ENCODE data around the gene TYK2.
"Not testable (repeated sequence)": the region's sequence is repeated elsewhere in the genome, so short reads cannot be mapped to it uniquely, and the experiment has no call there.

The TYK2 gene

DNA sequence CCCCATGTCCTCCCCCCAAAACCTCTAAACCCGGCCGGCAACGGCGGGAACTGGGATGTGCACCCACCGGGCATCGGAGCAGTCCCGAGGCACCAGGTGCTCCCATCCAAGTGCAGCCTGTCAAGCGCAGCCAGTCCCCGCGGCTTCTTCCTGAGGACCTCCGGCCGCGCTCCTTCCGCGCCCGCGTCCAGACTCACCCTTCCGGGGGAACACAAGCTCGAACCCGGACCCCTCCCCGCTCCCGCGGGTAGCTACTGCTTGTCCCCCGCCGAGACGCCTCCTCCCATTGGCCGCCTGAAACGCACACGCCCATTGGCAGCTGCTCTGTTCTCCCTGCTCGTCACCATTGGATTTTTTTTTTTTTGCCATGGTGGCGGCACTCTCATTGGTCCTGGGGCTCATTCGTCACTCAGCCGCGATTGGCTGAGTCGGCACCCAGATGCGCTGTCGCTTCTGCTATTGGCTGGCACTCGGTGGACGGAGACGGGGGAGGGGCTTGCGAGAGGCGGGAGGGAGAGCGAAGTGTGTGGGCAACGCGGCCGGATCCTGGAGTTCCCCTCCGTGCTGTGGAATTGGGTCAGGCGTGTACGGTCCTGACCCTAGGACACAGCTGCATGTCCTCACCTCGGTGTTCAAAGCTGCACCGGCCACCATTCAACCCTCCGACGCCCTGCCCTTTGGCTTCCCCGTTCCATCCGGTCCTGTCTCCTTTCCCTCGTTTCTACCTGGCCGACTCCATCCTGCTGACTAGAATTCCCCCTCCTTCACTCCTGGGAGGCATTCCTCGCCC, at the start of gene TYK2:
TYK2 (minus strand) TSS at position 260 of the 790 bp plus-strand sequence. CDS start 2,166 bp downstream, outside the sequence.
- peak; percentile 99 for DNase-seq (ENCODE audit: low spot score)

DNA sequence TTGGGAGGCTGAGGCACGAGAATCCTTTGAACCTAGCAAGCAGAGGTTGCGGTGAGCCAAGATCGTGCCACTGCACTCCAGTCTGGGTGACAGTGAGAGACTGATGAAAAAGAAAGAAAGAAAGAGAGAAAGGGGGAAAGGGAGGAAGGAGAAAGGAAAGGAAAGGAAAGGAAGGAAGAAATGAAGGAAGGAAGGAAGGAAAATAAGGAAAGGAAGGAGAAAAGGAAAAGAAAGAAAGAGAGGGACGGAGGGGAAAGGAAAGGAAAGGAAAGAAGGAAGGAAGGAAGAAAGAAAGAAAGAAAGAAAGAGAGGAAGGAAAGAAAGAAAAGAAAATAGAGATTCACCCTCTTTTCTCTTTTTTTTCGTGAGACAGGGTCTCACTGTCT, 48.6 kb upstream of the TYK2 start:
- DNase-seq (ENCODE audit: low spot score), result no peak

DNA sequence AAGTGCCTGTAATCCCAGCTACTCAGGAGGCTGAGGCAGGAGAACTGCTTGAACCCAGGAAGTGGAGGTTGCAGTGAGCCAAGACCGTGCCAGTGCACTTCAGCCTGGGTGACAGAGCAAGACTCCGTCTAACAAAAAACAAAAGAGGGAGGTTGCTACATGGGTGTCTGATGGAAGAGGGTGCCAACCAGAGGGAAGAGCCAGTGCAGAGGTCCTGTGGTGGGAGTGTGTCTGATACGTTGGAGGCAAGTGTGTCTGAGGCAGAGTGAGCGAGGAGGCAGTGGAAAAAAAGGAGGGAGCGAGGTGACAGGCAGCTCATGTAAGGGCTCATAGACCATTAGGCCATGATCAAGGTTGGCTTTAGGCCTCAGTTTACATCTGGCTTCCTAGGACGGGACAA, 46.8 kb upstream of the TYK2 start:
- no peak for DNase-seq (ENCODE audit: low spot score)

DNA sequence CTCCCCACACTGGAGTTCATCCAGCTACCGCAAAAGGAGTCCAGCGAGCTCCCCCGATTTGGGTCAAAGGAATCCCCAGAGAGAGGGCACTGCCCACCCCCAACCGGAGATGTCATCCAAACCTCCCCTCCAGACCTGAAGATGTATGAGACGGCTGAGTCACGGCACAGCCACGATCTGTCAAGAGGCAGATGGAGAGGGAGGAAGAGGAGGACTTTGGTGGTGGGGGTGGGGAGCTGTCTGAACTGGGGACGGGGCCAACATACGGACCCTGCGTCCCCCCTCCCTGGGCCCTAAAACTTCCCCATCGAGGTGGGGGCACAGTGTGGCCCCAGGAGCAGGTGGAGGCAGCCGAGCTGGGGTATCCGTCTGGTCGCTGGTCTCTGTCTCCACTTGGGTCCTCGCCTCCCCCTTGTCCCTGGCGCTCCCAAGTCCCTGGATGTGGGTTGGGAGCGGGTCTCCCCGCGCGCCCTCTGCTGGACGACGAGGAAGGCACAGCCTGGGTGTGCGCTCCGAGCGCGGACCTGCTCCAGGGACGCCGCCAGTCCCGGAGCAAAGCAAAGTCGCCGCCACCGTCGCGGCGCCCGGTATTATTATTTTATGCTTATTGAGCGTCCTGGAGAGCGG, 43.8 kb upstream of the TYK2 start:
- DNase-seq (ENCODE audit: low spot score), result peak; percentile 61

DNA sequence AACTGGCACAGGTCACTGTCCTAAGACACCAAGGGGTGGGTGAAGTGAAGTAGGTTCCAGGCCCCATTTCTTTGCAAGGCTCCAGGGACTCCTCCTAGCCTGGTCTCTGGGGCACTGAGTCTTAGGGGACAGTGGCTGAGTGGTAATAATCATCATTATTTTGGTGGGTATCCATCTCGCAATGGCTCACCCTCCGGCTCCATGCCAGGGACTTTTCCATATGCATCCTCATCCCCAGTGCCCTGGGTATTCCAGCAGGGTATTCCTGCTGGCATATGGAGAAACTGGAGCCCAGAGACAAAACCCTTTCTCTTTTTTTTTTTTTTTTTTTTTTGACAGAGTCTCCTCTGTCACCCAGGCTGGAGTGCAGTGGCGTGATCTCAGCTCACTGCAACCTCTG, 42.5 kb upstream of the TYK2 start:
- DNase-seq (ENCODE audit: low spot score), result no peak

DNA sequence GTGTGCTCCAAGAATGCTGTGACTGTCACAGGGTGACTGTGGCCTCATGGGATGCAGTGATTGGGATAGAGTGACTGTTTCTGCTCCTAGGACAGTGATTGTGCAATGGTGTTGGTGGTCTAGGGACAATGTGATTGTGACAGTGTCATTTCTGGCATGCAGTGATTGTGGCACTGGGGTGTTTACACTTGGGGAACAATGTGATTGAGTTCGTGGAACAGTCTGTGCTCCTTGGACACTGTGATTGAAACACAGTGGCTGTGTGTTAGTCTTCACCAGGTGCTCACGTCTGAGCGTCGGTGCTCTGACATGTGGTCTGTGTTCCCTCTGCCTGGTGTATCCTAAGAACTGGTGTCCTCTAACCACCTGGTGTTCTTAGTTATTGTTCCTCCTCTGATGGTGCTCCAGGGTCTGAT, 41.7 kb upstream of the TYK2 start:
- no peak for DNase-seq (ENCODE audit: low spot score)

DNA sequence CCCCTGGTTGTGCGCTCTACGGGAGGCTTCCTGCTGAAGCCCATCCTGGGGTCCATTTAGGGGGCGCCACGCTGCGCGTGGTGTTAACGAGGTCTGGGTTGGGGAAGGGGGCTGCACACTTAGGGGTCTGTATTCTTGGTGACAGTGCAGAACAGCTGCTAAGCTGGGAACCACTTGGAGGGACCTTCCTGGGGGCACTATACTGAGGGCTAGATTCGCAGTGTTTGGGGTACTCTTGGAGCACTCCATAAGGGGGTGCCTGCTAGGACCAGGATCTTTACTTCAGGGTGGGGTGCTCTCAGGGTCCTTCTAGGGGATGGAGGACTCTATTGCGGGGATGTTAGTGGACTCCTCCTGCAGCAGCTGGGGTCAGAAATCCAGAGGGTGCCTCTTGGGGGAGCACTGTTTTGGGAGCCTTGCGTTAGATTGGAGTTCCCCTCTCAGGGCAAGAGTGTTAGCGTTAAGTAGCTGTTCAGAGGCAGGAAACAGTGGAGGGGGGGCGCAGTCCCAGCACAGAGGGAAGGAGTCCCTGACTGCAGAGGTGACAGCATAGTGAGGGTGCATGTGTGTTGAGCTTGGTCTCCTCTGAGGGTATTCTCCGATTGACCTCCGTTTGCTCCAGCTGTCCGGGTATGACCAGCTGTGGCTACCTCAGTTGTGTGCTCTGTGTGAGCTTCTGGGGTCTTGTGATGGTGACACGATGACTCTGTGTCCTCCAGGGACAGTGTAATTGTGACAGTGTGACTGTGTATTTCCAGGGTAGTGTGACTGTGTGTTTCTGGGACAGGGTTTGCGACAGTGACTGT, 41.1 kb upstream of the TYK2 start:
- no peak for DNase-seq (ENCODE audit: low spot score)

DNA sequence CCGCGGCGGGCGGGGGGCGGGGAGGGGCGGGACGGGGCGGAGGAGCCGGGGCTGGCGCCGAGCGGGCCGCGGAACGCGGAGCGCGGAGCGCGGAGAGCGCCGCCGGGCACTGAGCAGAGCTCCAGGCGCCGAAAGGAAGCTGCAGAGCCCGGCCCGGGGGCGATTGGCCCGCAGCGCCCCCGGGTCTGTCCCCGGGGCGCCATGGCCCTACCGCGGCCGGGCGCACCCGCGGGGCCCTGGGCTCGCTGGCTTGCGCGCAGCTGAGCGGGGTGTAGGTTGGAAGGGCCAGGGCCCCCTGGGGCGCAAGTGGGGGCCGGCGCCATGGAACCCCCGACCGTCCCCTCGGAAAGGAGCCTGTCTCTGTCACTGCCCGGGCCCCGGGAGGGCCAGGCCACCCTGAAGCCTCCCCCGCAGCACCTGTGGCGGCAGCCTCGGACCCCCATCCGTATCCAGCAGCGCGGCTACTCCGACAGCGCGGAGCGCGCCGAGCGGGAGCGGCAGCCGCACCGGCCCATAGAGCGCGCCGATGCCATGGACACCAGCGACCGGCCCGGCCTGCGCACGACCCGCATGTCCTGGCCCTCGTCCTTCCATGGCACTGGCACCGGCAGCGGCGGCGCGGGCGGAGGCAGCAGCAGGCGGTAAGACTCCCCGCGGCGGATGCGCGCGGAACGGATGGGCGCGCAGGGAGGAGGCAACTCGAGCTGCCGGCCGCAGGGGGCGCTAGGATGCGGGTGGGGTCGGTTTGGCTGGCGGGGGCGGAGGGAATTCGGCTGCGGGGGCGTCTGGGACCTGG, 40.3 kb upstream of the TYK2 start, which contains the start of gene PDE4A:
PDE4A (plus strand) TSS at position 95 of the 796 bp plus-strand sequence; CDS start at position 322, 227 bp downstream.
- DNase-seq (ENCODE audit: low spot score), result no peak

DNA sequence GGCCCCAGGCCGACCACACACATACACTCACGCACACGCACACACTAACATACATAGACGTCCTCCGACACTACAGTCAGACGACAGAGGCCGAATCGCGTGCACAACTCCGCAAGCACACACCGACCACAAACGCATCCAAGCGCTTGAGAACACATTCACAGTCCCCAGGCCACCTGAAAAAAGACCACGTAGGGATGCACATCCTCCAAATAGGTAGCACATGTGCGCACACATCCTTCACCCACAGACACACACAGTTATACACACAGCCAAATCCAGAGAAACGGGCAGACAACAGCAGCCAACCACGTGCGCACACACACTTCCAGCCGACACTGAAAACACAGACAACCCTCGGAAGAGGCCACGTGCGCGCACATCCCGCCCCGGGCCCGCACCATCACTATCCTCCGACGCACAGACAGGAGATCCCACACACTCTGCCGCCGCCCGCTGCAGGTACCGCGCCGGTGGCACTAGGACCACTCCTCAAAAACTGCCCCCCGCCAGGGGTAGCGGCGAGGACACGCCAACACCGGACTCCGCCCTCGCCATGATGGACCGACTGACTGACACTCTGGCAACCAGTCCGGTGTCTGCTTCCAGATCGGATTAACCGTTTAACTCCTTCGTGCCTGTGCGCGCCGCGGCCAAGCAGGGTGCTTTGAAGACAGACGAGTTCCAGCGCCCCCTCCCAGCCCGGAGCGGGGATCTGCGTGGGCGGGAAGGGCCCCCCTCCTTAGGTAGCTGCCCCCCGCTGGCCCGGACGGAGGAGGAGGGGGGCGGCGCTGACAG, 39.5 kb upstream of the TYK2 start:
- DNase-seq (ENCODE audit: low spot score), result no peak

DNA sequence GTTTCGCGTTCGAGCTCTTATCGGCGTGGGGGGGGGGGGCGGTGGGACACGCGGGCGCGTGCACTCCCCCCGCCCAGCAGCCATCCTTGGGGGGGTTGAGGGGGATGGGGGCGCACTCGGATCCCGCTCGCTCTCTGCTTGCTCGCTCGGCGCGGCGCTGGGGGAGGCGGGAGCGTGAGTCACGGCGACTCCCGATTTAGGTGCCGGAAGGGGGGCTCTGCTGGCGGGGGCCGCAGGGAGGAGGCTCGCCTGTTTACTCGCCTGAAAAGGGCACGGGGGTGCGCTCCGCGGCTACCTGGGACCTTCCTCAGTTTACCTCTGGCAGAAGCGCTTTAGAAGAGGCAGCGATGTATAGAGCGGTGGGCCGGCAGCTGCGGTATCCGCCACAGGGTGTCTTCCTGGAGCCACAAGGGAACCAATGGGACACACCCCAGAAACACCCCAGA, 38.9 kb upstream of the TYK2 start:
- no peak for DNase-seq (ENCODE audit: low spot score)

DNA sequence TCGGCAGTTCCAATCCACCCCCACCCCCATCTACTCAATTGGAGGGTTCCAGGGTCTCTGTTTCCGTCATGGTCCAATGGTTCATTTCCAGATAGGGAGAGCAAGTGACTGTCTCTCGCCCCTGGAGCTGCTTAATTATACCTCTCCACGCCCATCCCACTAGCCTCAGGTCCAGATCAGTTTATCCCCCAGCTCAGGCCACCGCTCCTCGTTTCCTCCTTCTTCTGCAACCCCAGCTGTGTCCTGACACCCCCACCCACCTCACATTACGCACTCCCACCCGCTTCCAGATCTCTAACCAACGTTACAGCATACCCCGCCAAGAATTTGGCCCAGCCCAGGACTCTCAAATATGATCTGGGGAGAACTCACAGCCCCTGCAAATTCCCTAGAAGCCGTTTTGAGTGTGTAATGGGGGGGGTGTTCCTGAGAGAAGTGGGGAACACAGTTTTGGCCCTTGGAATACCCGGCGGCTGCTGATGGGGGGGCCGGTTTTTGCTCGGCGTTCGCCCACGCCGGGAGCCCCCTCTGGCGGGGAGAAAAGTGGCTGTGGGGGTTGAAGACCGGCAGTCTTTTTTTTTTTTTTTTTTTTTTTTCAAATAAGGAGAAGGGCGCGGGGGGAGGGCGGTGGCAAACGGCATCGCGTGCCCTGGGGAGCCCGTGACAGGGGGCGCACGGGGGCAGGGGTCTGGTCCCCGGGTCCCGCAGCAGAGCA, 38.3 kb upstream of the TYK2 start:
- no peak for DNase-seq (ENCODE audit: low spot score)

DNA sequence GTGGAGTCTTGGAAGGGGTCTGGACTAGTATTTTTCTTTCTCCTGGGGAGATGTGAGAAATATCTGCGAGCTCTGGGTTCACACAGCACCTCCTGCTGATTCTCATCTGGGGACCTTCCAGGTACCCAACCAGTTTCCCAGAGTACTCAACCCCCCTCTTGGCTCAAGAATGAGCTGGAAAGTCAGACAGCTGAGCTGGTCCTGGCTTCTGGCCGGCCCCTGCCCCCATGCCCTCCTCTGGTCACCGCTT, 37.8 kb upstream of the TYK2 start:
- no peak for DNase-seq (ENCODE audit: low spot score)

DNA sequence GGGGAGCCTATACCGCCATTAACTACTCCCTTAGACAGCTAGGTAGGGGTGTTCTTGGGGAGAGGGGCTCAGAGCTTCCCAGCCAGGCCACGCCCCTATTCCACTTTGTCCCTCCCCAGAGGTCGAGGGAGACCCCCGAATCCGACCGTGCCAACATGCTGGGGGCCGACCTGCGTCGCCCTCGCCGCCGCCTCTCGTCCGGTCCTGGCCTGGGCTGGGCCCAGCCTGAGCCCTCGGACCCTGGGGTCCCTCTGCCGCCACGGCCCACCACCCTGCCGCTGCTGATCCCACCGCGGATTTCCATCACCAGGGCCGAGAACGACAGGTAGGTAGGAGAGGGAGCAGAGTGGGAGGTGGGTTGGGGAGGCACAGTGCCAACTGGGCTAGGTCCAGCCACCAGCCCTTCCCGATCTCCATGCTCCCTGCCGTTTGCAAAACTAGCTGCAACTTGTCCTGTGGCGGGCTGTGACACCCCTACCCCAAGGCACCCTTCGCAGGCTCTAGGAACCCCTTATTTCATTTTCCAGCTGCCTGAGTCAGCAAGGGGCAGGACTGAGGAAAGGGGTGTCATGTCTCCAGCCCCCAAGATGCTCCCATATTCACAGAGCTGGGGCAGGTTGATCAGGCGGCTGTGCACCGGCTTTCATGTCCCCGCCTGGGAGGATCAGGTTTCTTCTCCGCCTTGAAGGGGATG, 37.3 kb upstream of the TYK2 start:
- DNase-seq (ENCODE audit: low spot score), result no peak

DNA sequence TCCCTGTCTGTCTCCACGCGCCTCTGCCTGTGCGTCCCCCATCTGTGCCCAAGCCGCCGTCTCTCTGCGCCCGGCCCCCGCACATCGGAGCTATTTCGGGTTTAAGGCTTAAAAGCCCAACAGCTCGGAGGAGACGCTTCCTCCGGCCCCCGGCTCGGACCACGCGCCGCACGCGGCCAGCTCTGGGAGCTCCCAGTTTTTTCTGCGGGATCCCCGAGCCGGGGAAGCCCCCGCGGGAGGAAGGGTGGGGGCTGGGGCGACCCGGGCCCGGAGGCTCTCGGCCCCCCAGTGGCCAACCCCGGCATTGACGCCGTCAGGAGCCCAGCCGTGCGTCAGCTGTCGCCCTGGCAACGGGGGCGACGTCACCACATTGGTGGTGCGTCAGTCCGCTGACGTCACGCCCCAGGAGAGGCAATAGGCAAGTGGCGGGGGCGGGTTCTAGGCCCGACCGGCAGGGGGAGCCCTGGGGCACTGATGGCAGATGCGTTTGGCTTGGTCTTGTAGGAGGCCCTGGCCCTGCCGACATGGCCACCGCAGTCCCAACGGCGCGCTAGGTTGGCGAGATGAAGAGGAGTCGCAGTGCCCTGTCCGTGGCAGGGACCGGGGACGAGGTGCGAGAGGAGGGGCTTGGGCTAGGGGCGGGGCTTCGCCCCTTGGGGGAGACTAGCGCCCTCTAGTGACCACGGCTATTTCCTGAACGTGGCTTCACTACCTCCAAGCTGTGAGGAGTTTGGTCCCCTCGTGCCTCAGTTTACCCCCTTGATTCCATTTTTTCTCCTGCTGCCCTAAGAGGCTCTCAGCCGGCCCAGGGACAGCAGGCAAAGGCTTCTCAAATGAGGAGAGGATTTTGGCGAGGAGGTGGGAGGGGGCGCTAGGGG, 36.2 kb upstream of the TYK2 start:
- DNase-seq (ENCODE audit: low spot score), result peak; percentile 81

DNA sequence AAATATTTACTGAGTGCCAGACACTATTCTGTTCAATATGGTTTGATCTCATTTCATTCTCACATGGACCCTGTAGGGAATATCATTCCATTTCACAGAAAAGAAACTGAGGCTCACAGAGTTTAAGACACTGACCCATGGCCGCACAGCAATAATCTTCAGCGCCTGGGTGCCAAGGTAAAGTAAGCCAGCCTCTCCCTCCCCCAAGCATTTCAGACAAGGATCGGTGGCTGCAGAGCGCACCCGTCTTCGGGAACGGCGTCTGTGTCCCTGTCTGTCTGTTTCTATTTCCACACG, 35.7 kb upstream of the TYK2 start:
- no peak for DNase-seq (ENCODE audit: low spot score)

DNA sequence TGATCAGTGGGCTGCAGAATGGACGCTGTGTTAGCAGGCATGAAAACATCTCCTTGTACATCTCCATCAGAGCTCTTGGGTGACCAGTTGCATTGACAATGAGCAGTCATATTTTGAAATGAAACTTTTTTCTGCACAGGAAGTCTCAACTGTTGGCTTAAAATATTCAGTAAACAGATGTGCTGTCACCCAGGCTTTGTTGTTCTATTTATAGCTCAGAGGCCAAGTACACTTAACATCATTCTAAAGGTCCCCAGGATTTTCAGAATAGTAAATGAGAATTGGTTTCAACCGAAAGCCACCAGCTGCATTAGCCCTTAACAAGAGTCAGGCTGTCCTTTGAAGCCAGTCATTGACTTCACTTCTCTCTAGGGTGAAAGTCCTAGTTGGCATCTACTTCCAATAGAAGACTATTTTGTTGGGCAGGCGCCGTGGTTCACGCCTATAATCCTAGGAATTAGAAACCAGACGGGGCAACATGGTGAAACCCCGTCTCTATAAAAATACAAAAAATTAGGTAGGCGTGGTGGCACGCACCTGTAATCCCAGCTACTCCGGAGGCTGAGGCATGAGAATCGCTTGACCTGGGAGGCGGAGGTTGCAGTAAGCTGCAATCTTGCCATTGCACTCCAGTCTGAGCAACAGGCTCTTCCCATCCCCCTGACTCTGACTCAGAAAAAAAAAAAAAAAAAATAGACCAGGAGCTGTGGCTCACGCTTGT, 32.0 kb upstream of the TYK2 start:
- no peak for DNase-seq (ENCODE audit: low spot score)

DNA sequence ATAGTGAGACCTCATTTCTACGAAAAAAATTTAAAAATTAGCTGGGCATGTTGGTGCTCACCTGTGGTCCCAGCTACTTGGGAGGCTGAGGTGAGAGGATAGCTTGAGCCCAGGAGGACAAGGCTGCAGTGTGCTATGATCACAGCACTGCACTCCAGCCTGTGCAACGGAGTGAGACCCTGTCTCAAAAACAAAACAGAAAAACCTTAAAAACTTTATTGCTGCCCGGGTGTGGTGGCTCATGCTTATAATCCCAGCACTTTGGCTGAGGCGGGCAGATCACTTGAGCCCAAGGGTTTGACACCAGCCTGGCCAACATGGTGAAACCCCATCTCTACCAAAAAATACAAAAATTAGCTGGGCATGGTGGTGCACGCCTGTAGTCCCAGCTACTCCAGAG, 30.9 kb upstream of the TYK2 start:
- DNase-seq (ENCODE audit: low spot score), result not testable (repeated sequence)

DNA sequence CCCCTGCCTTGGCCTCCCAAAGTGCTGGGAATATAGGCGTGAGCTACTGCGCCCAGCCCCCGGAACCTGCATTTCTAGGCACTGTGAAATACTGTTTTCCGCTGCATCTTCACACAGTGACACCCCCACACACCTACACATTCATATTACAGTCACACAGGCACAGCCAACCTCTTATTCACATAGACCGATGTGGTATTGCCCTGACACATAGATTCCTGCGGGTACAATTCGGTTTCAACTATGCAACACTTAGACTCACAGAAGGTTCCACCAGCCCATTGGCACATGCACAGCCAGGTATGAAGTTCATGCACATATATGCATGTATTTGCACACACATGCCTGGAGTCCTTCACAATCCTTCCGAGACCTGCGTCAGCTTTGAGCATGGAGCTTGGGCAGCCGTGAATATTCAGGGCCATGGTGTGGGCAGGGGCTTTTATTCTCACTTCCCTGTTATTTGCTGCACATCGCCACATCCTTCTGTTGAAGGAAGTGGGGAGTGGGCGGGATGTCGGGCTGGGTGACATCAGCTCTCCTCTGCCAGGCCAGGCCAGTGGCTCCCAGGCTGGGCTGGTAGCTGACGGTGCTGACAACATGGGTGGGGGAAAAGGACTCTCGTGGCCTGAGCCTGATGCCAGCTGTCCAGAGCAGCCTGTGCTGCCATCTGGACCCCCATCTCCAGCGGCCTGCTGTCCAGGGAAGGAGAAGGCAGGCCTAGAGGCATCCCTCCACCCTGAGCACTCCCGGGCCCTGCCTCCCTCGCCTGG, 28.3 kb upstream of the TYK2 start:
- DNase-seq (ENCODE audit: low spot score), result no peak
